DMS153 treated with DMSO at 0.1 percent for 48 hours (cell line): ENCODE data around the gene SPINT2.

Source experiments
- DNase-seq: peaks from one replicate; lab custom pipeline; 2025; ENCODE audit not compliant: unreplicated experiment; lab: John Stamatoyannopoulos, UW

Gene SPINT2

DNA sequence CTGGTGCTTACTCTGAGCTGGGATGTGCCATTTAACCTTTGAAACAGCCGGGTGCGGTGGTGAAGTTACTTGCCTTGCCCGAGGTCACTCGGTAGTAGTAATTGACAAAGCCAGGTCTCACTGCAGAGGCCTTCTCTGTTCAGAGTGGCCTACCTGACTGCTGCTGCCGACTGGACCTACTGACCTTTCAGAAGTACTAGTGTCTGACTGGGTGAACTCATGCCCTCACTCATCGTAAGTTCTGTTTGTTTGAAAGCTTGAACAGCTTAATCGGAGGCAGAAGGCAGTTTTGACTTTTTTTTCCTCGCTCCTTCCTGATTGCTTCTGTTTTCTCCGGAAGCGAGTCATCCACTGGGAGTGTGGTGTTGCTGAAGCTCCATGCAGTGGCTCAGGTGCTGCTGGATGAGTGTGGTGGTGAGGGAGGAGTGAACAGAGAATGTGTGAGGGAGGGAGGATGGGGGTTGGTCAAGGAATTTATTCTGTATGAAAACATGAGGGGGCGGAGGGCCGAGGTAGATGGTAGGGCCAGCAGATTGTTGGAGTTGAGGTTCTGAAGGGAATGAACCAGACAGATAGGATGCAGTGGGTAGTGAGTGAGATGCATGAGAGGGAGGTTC lies 2.7 kb downstream of the SPINT2 start:
- DNase-seq = no peak

DNA sequence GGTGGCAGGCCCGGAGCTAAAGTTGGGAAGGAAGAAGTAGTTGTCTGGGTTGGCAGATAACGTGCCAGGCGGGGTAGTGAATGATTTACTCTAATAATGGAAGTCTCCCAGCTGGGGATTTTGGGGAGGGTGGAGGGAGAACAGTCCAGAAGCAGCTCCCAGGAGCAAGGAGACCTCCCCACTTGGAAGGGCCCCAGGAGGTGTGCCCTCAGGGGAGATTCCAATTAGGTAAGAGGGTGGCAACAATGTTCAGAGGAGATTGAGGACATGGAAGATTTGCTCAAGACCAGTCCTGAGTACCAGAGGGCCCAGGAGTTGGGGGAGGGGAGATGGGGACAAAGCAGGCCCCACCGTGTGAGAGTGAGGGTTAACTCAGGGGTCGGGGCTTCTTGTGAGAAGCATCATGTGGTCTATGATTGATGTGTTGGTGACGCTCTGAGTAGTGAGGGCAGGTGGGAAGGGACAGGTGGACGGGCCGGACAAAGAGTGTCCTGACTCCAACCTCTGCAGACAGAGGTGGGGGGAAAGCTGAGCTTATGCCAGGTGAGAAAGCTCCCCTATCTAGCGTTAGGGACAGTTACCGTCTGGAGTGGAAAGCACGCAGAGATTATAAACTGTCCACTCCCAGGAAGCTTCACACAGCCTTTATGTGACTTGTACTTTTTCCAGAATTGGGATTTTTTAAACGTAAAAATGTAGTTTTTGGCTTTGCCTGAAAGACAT lies 3.5 kb downstream of the SPINT2 start:
- DNase-seq = no peak

DNA sequence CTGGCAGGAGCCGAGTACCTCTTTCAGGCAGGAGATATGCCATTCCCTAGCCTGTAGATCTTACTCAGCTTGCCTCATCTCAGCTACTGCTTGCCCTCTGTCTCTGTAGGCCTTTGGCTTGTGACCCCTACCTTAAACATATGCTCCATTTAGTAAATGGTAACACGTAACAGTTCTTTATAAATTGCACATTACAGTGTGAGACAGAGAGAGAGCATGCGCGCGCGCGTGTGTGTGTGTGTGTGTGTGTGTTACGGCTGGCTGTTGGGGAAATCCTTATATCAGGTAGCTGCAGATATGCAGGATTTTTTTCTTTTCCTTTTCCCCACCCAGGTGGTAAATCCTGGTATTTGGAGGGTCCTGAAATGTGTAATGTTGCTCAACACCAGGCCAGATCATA lies 4.2 kb downstream of the SPINT2 start:
- DNase-seq = no peak

DNA sequence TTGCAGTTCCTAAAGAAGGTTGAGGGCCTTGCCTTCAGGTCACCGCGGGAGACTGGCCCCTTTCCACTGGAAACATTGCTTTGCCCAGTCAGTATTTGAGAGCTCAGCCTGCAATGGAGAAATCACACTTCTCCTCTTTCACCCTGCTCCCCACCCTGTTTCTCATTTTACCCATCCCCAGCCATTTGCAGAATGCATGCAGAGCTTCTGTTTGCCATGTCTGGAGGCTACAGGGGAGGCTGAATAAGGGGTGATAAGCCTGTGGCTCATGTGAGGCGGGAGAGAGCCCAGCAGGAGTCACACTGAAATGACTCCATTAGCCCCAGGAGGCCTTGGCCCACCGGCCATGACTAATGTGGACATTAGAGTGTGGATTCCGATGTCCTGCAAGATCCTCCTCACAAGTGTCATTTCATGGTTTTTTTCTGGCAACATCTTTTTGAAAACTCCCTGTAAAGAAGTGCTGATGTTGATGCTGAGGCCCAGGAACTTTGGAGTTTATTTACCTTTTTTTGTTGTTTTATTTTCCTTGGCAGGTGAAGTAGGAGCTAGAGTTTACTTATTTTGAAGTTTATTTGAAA lies 6.3 kb downstream of the SPINT2 start:
- no peak for DNase-seq

DNA sequence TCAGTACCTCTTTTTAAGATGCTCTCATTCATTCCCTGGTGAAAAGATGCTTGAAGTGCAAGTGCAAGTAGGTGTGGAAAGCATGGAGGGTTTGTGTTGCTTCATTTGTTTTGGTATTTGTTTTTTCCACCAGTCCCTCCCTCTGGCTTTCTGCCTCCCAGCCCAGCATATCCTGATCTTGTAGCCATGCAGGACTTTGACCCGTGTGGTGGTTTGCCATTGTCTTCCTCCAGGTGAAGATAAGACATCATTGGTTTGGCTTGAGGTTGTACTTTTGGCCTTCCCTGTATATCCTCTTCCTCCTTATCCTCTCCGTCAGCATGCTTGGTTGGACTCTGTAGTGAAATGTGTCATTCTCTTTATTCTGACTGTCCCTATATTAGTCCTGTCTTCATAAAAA lies 9.1 kb downstream of the SPINT2 start:
- no peak for DNase-seq

DNA sequence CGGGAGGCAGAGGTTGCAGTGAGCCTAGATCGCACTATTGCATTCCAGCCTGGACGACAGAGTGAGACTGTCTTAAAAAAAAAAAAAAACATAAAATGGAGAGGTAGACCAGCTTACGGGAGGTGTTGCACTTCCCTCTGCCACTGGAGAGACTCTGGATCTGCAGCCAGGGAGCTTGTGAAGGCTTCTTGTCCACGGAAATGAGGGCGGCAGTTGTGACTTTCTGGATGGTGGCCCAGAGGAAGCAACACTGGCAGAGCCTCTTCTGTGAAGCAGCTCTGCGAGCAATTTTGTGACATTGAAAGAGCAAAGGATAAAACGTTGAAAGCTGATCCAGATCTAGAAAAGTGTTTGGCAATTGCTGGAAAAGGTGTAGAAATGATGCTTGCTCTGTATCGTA lies 10.4 kb downstream of the SPINT2 start:
- no peak for DNase-seq

DNA sequence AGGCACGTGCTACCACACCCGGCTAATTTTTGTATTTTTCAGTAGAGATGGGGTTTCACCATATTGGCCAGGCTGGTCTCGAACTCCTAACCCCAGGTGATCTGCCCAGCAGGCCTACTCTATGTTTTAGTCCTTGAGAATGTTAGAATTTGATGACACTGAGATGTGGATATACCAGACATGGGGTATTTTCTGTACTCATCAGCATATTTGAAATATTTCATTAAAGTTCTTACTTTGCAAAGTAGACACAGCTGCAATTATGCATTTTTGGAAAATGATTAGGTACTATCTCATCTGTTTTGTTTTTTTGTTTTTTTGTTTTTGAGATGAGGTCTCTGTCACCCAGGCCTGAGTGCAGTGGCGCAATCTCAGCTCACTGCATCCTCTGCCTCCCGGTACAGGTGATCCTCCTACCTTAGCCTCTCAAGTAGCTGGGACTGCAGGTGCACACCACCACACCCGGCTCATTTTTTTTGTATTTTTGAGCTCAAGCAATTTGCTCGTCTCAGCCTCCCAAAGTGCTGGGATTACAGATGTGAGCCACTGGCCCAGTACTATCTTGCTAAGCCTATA lies 12.7 kb downstream of the SPINT2 start:
- no peak for DNase-seq

DNA sequence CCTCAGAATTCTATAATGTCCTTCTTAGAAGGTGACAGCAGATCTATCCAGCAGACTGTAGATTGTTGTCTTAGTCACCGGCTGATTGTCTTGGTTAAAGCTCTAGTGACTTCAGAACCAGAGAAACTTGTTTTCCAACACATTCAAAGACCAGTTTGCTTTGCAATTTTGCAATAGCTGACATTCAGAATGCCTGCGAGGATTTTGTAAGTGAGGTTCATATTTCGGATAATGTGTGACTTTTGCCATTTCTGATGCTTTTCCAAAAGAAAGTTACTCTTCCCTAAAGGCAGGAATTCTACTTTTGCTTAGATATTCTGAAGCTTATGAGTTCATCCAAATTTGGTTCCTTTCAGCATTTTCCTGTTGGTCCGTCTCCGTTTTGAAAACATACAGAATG lies 13.2 kb downstream of the SPINT2 start:
- no peak for DNase-seq

DNA sequence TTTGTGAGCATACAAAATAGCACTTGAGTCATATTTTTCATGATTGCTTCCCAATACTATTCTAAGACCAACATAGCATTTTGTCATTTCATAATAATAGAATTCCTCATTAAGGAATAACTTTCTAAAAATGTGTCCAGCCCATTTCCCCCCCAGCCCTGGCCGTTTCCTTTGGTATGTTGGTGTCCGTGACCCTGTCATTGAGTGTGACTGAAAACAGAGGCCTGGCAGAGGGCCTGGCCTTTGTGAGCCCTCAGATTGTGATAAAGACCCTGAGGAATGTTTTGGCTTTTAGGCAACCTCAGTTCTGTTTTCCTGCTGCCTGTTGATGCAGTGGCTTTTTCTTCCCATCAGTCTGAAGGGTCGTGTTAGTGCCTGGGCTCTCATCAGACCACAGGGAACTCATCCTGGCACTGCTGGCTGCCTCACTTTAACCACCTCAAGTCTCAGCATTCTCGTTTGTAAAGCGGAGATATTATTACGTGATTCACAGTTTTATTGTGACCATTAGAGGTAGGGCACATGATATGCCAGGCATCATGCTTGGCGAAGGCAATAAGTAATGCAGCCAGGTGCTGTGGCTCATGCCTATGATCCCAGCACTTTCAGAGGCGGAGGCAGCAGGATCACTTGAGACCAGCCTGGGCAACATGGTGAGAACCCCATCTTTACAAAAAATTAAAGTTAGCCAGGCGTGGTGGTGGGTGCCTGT lies 13.8 kb downstream of the SPINT2 start:
- no peak for DNase-seq

DNA sequence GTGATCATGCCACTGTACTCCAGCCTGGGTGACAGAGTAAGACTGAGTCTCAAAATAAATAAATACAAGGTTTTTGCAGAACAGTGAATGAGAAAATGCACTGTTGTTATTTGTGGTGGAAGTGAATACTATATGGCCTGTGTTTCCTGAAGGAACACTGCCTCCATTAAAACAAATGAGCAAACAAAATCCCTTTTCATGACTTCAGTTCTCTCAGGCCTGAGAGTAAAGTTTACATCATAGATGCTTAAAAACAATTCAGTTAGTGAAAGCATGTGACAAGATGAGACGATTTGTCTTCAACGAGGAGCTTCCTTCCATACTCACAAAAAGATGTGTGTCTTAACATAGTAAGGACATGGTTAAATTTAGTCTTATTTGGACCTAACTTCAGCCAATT lies 14.4 kb downstream of the SPINT2 start:
- no peak for DNase-seq

DNA sequence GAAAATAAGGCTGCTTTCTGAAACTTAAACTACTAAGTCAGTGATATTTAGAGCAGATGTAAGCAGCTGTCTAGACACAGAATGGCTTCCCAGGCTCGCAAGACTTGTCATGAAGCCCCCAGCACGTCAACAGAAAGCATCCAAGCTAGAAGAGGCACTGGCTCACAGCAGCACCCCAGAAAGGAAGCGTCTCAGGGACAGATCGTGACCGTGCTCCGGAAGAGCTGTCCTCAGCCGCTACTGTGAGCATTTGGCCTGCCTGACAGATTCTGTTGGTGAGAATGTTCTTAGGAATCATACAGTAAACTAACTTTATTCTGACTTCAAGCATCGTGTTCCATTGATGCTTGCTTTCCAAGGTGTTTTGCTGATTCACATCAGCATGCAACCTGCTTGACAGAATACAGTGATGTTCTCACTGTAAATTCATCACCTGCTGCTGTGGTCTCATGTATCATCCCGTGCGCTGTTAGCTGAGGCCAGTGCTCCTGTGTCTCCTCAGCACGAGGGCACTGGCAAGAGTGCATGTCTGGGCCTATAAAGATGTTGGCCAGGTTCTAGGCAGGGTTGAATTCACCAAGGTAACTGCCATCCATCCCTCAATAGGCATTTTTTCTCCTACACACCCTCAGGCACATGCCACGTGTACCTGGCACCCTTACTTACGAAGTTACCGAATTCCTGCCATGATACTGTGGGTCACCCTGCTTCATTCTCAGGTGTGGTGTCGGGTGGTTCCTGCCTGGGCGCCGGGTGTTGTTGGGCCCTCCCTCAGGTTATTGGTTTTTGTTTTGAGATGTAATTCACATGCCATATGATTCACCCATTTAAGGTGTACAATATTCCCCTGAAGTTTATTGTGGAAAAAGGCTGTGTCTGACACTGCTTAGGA lies 15.9 kb downstream of the SPINT2 start:
- DNase-seq = no peak

DNA sequence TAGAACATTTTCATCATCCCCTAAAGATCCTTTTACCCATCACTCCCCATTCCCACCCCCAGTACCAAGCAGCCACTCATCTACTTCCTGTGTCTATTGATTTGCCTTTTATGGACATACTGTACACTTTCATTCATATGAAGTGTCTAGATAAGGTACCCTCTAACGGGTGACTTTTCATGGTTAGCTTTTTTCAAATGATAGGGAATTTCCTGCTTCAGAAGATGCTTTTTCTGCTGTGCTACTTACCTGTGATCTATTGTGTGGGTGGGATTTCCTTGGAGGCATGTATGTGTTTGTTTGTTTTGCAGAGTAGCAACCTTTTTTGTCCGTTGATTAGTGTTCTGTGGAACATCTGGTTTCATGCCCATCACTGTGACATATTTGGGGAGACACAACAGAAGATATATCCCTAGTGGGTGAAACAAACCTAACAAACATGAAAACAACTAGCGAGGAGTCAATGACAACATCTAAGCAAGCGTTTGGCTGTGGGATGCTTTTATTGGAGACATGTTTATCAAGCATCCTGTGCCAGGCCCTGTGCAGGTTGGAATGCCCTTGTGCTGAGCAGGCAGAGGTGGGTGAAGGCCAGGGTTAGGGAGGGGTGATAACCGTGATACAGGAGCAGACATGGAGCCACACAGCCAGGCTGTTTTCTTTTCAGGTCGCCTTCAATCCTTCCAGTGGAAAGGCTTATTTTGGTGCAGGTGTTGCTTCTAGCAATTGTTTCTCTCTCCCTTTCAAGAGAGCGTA lies 17.6 kb downstream of the SPINT2 start:
- DNase-seq = no peak

DNA sequence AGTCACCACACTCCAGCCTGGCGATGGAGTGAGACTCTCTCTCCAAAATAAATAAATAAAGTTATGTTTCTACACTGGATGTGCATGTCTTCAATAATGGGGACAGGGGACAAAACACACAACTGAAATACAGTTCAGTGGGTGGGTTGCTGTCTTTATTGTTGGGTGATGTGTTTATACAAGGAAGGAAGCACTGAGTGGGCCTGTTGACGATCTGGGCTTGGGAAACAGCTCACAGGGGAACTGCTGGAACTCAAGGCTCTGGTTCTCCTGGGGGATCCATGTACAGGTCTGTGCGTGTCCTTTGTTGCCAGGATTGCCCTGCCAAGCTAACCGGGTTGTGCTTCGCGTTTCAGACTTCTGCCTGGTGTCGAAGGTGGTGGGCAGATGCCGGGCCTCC lies 18.9 kb downstream of the SPINT2 start:
- no peak for DNase-seq

DNA sequence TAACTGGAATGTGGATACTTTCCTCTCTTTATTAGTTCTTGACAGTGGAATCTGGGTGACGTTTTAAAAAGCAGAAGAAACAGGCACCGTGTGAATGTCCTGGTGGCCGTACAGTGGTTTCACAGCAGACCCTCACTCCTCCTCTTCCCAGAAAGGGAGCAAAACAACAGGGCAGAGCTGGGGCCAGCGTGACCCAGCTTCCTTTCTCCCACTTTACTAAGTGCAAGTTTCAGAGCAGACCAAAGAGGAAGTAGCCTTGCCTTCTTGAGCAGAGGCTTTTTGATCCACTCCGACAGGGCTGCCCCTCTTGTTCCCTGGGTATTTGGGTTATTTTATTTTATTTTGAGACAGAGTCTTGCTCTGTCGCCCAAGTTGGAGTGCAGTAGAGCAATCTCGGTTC lies 20.0 kb downstream of the SPINT2 start:
- DNase-seq = no peak

DNA sequence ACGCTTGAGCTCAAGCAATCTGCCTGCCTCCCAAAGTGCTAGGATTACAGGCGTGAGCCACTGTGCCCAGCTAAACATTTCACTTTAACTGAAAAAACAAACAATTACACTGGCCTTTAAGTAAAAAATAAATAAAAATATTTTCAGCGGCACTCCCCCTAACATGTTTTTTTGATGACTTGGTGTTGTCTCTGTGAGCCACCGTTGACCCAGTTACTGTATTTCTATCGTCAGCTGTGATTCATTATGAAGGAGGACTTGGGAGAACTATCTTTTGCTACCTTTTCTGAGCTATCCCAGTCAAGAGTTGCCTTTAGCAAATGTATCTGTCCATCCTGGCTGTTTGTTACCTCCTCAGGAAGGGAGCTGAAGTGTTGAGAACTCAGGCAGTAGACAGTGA lies 21.2 kb downstream of the SPINT2 start:
- no peak for DNase-seq

DNA sequence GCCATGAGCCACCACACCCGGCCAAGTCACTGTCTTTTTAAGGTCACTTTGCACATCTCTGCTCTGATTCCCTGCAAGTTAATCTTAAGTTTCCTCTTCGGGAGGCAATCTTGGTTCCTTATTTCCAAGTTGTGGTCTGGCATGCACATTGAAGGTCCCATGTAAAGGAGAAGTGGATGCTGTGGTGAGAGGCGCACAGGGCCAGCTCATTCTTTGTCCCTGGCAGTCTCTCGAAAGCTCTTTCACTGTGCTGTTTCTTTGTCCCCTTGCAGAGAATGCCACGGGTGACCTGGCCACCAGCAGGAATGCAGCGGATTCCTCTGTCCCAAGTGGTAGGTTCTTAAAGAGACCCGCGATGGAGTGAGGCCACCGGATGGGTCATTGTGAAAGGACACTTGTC lies 23.2 kb downstream of the SPINT2 start:
- no peak for DNase-seq

DNA sequence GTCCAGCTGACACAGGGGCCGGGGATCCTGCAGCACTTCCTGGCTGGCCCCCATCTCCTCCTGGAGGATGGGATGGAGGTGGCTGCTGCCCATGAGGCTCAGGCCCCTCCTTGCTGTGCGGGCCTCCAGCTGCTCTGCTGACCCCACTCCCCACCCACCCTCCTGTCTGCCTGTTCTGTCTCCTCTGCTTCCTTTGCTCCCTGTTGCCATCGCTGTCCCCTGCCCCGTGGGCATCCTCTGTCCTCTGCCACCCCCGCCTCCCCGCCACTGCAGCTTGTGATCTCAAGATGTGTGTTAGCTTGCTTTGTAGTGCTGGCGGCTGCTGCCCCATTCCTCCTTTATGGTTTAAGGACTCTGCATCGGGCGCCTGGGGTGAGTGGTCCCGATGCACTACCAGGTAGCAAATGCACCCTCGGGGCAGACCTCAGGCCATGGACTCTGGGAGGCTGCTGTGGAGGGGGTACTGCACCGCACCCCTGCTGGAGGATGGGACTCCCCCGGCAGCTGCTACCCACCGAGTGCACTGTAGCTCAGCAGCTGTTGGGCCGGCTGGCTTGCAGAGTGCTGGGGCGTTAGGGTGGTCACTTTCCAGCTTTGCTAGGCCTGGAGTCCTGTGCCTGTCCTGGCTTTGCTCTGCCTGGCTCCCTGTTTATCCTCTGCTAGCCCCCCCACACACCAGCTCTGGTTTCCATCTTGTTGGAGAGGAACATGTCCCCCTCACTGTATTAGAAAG lies 23.9 kb downstream of the SPINT2 start:
- no peak for DNase-seq

DNA sequence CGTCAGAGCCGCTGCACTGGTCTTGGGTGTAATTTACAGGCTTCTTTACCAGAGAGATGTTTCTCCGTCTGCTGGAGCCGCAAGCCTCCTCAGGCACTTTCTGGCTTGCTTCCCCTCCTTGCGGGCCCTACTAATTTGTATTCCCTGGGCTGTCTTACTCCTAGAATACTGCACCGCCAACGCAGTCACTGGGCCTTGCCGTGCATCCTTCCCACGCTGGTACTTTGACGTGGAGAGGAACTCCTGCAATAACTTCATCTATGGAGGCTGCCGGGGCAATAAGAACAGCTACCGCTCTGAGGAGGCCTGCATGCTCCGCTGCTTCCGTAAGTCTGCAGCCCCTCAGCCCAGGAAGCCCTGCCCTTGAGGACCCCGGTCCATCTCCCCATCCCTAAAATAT lies 25.6 kb downstream of the SPINT2 start:
- no peak for DNase-seq

DNA sequence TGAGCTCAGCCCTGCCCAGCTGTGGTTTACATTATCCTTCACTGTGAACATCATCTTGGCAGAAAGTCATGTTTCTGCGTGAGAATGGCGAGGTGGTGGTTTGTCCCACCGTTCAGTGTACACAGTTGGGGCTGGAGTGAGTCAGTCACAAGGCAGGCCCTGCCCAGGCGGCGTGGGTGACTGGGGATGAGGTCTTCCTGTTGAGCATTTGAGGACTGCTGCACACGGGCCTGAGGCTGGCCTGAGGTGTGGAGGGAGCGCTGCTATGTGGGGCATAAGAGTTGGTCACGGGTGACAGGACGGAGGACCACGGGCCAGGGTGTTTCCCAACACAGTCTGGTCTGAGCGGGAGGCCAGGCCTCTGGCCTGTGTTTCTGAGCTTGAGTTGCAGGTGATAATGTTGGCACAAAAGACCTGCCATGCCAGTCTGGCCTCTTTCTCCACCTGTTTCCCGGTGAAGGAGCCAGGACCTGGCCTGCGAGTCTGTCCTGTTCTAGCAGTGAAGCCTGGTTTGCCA lies 26.3 kb downstream of the SPINT2 start:
- DNase-seq = no peak
